Mesendoderm (in vitro differentiated cells): ENCODE measurements around the gene UMODL1.

Experiments used
- DNase-seq: peaks from one replicate; pipeline ENCODE4 v3.0.0; 2013
- H2AK5ac ChIP-seq: 2 replicates; pipeline ENCODE4 v1.6.1; 2013; ENCODE audit warnings: low read length, inconsistent platforms
- H2BK120ac ChIP-seq: 2 replicates; pipeline ENCODE4 v1.6.1; 2013; ENCODE audit warnings: low read depth, mild to moderate bottlenecking, low read length, moderate library complexity, mixed read lengths
- H2BK15ac ChIP-seq: replicated peaks from 2 replicates; pipeline ENCODE4 v1.6.1; 2013; ENCODE audit warnings: low read depth, mild to moderate bottlenecking, moderate library complexity
- H2BK5ac ChIP-seq: 2 replicates; pipeline ENCODE4 v1.6.1; 2013; ENCODE audit warnings: low read length, inconsistent platforms
- H3K18ac ChIP-seq: 2 replicates; pipeline ENCODE4 v1.6.1; 2013; ENCODE audit warnings: mild to moderate bottlenecking, low read length, mixed read lengths
- H3K23ac ChIP-seq: one replicate; pipeline ENCODE4 v1.6.1; 2013; ENCODE audit warnings: low read length
- H3K27ac ChIP-seq: 2 replicates; pipeline ENCODE4 v1.5.1; 2013; ENCODE audit warnings: low read depth, mild to moderate bottlenecking, inconsistent platforms, low read length, moderate library complexity
- H3K27me3 ChIP-seq: 2 replicates; pipeline ENCODE4 v1.6.1; 2013; ENCODE audit warnings: low read length, control low read depth, mild to moderate bottlenecking, inconsistent platforms; ENCODE audit not compliant: insufficient read depth, poor library complexity
- H3K36me3 ChIP-seq: 2 replicates; pipeline ENCODE4 v1.6.1; 2013; ENCODE audit warnings: low read length, inconsistent platforms; ENCODE audit not compliant: control insufficient read depth, insufficient read depth
- H3K4ac ChIP-seq: one replicate; pipeline ENCODE4 v1.6.1; 2013; ENCODE audit warnings: low read depth, mild to moderate bottlenecking, low read length, moderate library complexity
- H3K4me1 ChIP-seq: 2 replicates; pipeline ENCODE4 v1.6.1; 2013; ENCODE audit warnings: low read depth, low read length, inconsistent platforms; ENCODE audit not compliant: control insufficient read depth
- H3K4me2 ChIP-seq: 2 replicates; pipeline ENCODE4 v1.6.1; 2013; ENCODE audit warnings: low read length
- H3K4me3 ChIP-seq: 2 replicates; pipeline ENCODE4 v1.5.1; 2013; ENCODE audit warnings: mild to moderate bottlenecking, low read length
- H3K56ac ChIP-seq: one replicate; pipeline ENCODE4 v1.6.1; 2013; ENCODE audit warnings: low read length
- H3K79me1 ChIP-seq: 2 replicates; pipeline ENCODE4 v1.6.1; 2013; ENCODE audit warnings: low read length, inconsistent platforms
- H3K79me2 ChIP-seq: 2 replicates; pipeline ENCODE4 v1.6.1; 2013; ENCODE audit warnings: mild to moderate bottlenecking, low read length; ENCODE audit not compliant: control insufficient read depth, insufficient read depth
- H3K9ac ChIP-seq: 2 replicates; pipeline ENCODE4 v1.6.1; 2013; ENCODE audit warnings: low read length, inconsistent platforms
- H4K5ac ChIP-seq: one replicate; pipeline ENCODE4 v1.6.1; 2013; ENCODE audit warnings: low read length
- H4K8ac ChIP-seq: one replicate; pipeline ENCODE4 v1.6.1; 2013; ENCODE audit warnings: low read depth, mild to moderate bottlenecking, control low read depth, low read length, moderate library complexity
- WGBS: extraction: QIAGEN DNeasy Blood & Tissue Kit; methylation state at CpG from one replicate; pipeline ENCODE4 v1.1.7; 2013; ENCODE audit warnings: low lambda C conversion rate, missing lambda C conversion rate; ENCODE audit not compliant: insufficient coverage; ENCODE audit errors: extremely low coverage; 5-methylcytosine and 5-hydroxymethylcytosine counted together

The UMODL1 gene

GRCh38 chr21:42058631-42059111, 12.4 kb upstream of the UMODL1 start:
- H3K18ac ChIP-seq = no peak overlapping the region
- H4K5ac ChIP-seq = no peak overlapping the region
- H3K79me2 ChIP-seq = no peaks in the 10 kb centered on the region
- no peaks in the 10 kb centered on the region for H3K79me1 ChIP-seq
- no peak overlapping the region for H2BK15ac ChIP-seq
- no peak overlapping the region for H3K9ac ChIP-seq
- H4K8ac ChIP-seq = no peak overlapping the region
- H3K36me3 ChIP-seq = no peaks in the 10 kb centered on the region
- no peak overlapping the region for H3K23ac ChIP-seq
- no peaks in the 10 kb centered on the region for H3K27me3 ChIP-seq
- no peak overlapping the region for H3K4me3 ChIP-seq
- no peak overlapping the region for H3K4me2 ChIP-seq
- no peak overlapping the region for H3K56ac ChIP-seq
- no peak overlapping the region for H2BK120ac ChIP-seq
- no peak overlapping the region for H3K27ac ChIP-seq
- no peak for DNase-seq
- no peak overlapping the region for H2BK5ac ChIP-seq
- WGBS = no CpG with 5 or more reads among the region's 11 CpGs
- H2AK5ac ChIP-seq = no peak overlapping the region
- H3K4ac ChIP-seq = no peak overlapping the region
- no peaks in the 10 kb centered on the region for H3K4me1 ChIP-seq

- H3K79me2 ChIP-seq = no peaks in the 10 kb centered on the region
- no peak overlapping the region for H2AK5ac ChIP-seq
- no peaks in the 10 kb centered on the region for H3K4me1 ChIP-seq
- H3K23ac ChIP-seq = no peak overlapping the region
- WGBS = no CpG with 5 or more reads among the region's 9 CpGs
- no peak overlapping the region for H2BK5ac ChIP-seq
- no peak overlapping the region for H2BK120ac ChIP-seq
- no peaks in the 10 kb centered on the region for H3K27me3 ChIP-seq
- H3K4me3 ChIP-seq = no peak overlapping the region
- H2BK15ac ChIP-seq = no peak overlapping the region
- no peak overlapping the region for H3K18ac ChIP-seq
- H3K56ac ChIP-seq = no peak overlapping the region
- no peak overlapping the region for H4K5ac ChIP-seq
- no peak overlapping the region for H3K4ac ChIP-seq
- no peak overlapping the region for H3K9ac ChIP-seq
- no peak overlapping the region for H3K27ac ChIP-seq
- no peaks in the 10 kb centered on the region for H3K79me1 ChIP-seq
- no peak for DNase-seq
- no peaks in the 10 kb centered on the region for H3K36me3 ChIP-seq
- H3K4me2 ChIP-seq = no peak overlapping the region
- no peak overlapping the region for H4K8ac ChIP-seq
Measured at GRCh38 chr21:42059141-42059540, 12.0 kb upstream of the UMODL1 start.

- Histone ChIP-seq H3K79me1 (no peaks in the 10 kb centered on the region), H3K4ac (no peak overlapping the region), H3K4me1 (no peaks in the 10 kb centered on the region), H3K18ac (no peak overlapping the region), H2BK15ac (no peak overlapping the region), H4K8ac (no peak overlapping the region), H3K56ac (peak overlapping the region; percentile 28), H2AK5ac (no peak overlapping the region), H3K9ac (no peak overlapping the region), H3K4me2 (no peak overlapping the region), H3K79me2 (no peaks in the 10 kb centered on the region), H3K4me3 (no peak overlapping the region), H2BK5ac (no peak overlapping the region), H4K5ac (no peak overlapping the region), H3K27ac (no peak overlapping the region), H3K27me3 (no peaks in the 10 kb centered on the region), H3K36me3 (no peaks in the 10 kb centered on the region), H3K23ac (no peak overlapping the region), H2BK120ac (no peak overlapping the region)
- no CpG with 5 or more reads among the region's 10 CpGs for WGBS
- DNase-seq = no peak
Measured at GRCh38 chr21:42059721-42060120, 11.4 kb upstream of the UMODL1 start.

- no peaks in the 10 kb centered on the region for H3K79me1 ChIP-seq
- H3K56ac ChIP-seq = no peak overlapping the region
- H2BK120ac ChIP-seq = no peak overlapping the region
- no peaks in the 10 kb centered on the region for H3K79me2 ChIP-seq
- H3K4me2 ChIP-seq = no peak overlapping the region
- DNase-seq = no peak
- no peak overlapping the region for H3K9ac ChIP-seq
- H2AK5ac ChIP-seq = no peak overlapping the region
- no peak overlapping the region for H2BK15ac ChIP-seq
- H4K8ac ChIP-seq = no peak overlapping the region
- no peak overlapping the region for H3K23ac ChIP-seq
- no peaks in the 10 kb centered on the region for H3K27me3 ChIP-seq
- H3K4me3 ChIP-seq = no peak overlapping the region
- no peak overlapping the region for H2BK5ac ChIP-seq
- H3K4ac ChIP-seq = no peak overlapping the region
- H3K4me1 ChIP-seq = no peaks in the 10 kb centered on the region
- no peak overlapping the region for H3K27ac ChIP-seq
- no peaks in the 10 kb centered on the region for H3K36me3 ChIP-seq
- no peak overlapping the region for H3K18ac ChIP-seq
- no CpG with 5 or more reads among the region's 15 CpGs for WGBS
- no peak overlapping the region for H4K5ac ChIP-seq
Measured at GRCh38 chr21:42060166-42060565, 11.0 kb upstream of the UMODL1 start.

GRCh38 chr21:42061195-42061985, 9.7 kb upstream of the UMODL1 start:
- Histone ChIP-seq H3K79me1 (no peaks in the 10 kb centered on the region), H3K27ac (no peak overlapping the region), H2BK5ac (no peak overlapping the region), H3K23ac (no peak overlapping the region), H3K27me3 (no peaks in the 10 kb centered on the region), H3K79me2 (no peaks in the 10 kb centered on the region), H3K4me3 (no peak overlapping the region), H2AK5ac (no peak overlapping the region), H3K9ac (no peak overlapping the region), H3K36me3 (no peaks in the 10 kb centered on the region), H4K5ac (no peak overlapping the region), H3K4ac (no peak overlapping the region), H4K8ac (no peak overlapping the region), H3K4me2 (no peak overlapping the region), H3K4me1 (no peaks in the 10 kb centered on the region), H2BK15ac (no peak overlapping the region), H2BK120ac (no peak overlapping the region), H3K56ac (no peak overlapping the region), H3K18ac (no peak overlapping the region)
- DNase-seq = no peak
- no CpG with 5 or more reads among the region's 20 CpGs for WGBS

GRCh38 chr21:42061986-42062235, 9.2 kb upstream of the UMODL1 start:
- H2BK15ac ChIP-seq = no peak overlapping the region
- H3K4me2 ChIP-seq = no peak overlapping the region
- no peaks in the 10 kb centered on the region for H3K36me3 ChIP-seq
- no peaks in the 10 kb centered on the region for H3K79me1 ChIP-seq
- H4K5ac ChIP-seq = no peak overlapping the region
- WGBS = no CpG with 5 or more reads among the region's 6 CpGs
- H3K27me3 ChIP-seq = no peaks in the 10 kb centered on the region
- no peak for DNase-seq
- no peak overlapping the region for H3K4me3 ChIP-seq
- no peak overlapping the region for H4K8ac ChIP-seq
- no peak overlapping the region for H3K23ac ChIP-seq
- no peak overlapping the region for H3K18ac ChIP-seq
- no peak overlapping the region for H3K9ac ChIP-seq
- H2BK5ac ChIP-seq = no peak overlapping the region
- no peak overlapping the region for H3K4ac ChIP-seq
- no peak overlapping the region for H3K27ac ChIP-seq
- no peak overlapping the region for H3K56ac ChIP-seq
- H3K79me2 ChIP-seq = no peaks in the 10 kb centered on the region
- no peaks in the 10 kb centered on the region for H3K4me1 ChIP-seq
- H2AK5ac ChIP-seq = no peak overlapping the region
- H2BK120ac ChIP-seq = no peak overlapping the region
